Measurements from ENCODE around the gene CRNN. TPM values are rescaled to one million over a fixed set of nuclear protein-coding genes. Genes with fewer than 3 reads are reported as not detected.

The CRNN gene
- polyA plus RNA-seq (ENCODE audit: insufficient read length in 4 of 4), result not detected

DNA sequence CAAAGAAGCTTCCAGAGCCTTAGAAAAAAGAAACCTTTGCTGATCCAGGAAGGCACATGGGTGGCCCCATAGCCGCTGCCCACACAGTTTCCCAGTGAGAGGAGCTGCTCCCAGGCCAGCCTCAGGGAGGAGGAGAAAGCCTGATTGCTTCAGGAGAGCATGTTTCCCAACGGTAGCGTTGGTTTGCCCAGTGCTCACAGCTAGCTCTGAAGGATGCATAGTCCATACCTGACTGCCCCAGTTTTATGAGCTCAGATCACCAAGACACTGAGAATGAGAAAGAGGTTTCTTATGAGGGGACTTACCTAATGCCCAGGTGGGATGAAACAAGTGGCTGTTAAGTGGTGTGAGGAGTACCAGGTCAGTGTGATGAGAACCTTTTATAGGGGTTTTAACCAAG is at the start of gene CRNN:
CRNN (minus strand) TSS at position 355 of the 400 bp plus-strand sequence. CDS start 2,030 bp downstream, outside the sequence.
- no peak for DNase-seq (ENCODE audit: low read depth in 4 of 4, low spot score in 3 of 4)

DNA sequence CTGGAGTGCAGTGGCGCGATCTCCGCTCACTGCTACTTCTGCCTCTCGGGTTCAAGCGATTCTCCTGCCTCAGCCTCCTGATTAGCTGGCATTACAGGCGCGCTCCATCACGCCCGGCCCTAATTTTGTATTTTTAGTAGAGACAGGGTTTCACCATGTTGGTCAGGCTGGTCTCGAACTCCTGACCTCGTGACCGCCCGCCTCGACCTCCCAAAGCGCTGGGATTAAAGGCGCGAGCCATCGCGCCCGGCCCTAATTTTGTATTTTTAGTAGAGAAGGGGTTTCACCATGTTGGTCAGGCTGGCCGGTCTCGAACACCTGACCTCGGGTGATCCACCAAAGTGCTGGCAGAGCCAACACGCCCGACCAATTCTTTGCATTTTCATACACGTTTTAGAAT is 48.6 kb upstream of the CRNN start:
- DNase-seq (ENCODE audit: low read depth in 4 of 4, low spot score in 3 of 4), result no peak

DNA sequence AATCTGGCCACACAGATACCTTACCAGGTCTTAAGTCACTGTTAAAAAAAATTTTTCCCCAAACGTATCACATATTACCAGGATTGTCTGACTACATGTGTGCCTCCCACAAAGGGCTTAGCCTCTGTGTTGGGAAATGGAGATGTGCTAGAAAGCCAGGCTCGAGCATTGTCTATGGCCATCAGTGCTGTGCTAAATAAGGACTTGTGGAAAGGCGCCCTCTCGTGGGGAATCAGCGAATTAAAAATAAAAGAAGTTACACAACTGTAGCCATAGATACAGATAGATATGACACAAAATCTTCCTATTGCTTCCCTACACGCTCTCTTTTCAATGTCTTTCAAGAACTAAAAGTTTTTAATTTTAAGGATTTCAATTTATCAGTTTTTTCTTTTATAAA is 47.5 kb upstream of the CRNN start:
- DNase-seq (ENCODE audit: low read depth in 4 of 4, low spot score in 3 of 4), result no peak

DNA sequence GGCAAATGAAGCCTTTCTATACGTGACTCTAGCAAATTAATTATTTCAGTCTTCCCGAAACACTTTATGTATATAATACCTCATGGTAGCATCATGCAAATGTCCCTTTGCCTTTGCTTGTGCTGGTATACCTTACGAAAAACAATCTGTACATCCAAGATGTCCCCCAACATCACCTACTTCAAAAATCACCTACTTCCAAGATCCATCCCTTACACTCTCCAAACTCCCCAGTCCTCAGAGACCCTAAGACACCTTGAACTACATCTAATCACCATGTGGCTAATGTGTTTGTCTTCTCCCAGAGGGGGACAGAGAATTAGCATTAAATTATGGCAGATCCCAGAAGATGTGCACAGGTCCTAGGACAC is 46.5 kb upstream of the CRNN start:
- DNase-seq (ENCODE audit: low read depth in 4 of 4, low spot score in 3 of 4), result no peak

DNA sequence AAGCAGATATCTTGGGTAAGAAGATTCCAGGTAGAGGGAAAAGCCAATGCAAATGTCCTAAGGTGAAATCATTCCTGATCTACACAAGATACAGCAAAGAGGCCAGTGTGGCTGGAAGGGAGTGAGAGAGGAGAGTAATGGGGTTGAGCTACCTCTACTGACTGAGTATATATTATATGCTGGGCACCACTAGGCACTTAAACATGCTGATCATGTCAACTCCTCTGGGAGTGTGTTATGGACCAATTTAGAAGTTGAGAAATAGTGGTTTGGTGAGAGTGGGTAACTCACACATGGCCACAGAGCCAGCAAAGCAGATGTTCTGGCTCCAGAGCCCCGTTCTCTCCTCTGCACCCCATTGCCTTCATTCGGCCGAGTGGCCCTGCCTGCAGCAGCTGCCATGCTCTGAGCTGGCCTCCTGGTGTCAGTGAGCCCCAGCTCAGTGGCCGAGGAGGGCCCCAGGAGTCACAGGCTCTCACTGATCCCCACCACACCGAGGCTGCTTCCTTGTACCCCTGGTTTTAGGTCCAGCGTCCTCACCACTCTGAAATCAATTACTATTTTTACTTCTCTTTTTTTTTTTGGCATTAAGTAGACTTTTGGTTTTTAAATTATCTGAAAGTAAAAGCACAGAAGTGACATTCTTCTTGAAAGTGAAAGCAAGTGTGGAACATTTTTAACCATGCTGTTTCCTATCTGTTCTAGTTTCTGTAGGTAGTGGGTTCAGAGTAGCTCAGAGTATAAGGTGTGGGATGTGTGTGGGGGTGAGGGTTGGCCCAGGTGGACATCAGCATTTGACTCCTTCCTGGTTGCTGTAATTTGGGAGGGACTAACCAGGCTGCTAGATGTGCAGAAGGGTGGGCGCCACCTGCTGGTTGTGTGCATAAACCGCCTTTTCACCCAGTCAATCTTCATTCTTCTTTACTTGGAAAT is 45.8 kb upstream of the CRNN start:
- DNase-seq (ENCODE audit: low read depth in 4 of 4, low spot score in 3 of 4), result peak in 2 of 4 donors; percentile 25 to 44

DNA sequence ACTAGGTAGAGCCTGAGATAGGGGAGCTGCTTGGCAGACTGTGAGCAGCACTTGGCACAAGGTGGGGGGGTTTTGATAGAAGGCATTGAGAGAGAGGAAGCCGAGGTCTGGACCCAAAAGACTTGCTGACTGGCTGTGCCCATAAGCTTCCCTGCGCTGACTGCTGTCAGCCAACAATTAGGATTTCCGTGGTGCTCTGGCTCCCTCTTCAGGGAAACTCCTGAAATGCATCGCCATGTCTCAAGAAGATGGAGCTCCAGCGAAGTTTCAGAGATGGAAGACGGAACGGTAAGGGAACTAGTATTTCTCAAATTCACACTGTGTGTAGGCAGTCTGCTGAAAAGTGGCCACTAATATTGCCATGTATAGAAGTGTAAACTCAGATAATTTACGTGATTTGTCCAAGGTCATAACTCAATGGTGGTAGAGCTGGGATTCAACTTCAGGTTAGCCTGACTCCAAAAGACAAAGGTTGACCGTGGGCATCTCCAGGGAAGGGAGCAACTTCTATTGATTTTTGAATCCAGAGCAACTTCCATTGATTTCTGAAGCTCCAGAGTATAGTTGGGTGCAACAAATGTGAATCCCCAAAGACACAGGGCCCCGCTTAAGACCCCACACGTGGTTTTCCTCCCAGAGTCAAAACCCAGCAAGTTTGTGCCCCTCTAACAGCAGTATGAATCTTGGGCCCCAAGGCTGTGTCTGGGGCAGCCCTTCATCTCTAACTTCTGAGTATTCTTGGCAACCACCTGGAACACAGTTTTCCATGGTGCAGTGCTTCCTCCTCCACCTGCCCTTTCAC is 44.5 kb upstream of the CRNN start:
- peak; percentile 56 to 74 (median 68) for DNase-seq (ENCODE audit: low read depth in 4 of 4, low spot score in 3 of 4)

DNA sequence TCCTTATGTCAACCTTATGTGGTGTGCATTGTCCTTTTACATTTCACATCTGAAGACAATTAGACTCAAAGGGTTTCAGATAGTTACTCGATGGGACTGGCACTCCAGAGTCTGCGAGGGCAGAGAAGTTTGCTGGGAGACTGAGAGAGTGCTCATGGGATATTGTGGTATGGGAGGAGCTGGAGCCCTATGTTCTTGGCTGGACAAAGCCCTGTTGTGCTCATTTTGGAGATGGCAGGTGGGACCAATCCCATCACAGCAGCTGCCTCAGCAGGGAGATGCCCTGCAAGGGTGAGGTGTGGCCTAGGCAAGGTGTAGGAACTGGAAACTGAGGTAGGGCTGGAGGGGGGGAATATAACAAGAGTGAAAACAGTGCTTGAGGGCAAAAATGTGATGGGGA is 43.5 kb upstream of the CRNN start:
- no peak for DNase-seq (ENCODE audit: low read depth in 4 of 4, low spot score in 3 of 4)

DNA sequence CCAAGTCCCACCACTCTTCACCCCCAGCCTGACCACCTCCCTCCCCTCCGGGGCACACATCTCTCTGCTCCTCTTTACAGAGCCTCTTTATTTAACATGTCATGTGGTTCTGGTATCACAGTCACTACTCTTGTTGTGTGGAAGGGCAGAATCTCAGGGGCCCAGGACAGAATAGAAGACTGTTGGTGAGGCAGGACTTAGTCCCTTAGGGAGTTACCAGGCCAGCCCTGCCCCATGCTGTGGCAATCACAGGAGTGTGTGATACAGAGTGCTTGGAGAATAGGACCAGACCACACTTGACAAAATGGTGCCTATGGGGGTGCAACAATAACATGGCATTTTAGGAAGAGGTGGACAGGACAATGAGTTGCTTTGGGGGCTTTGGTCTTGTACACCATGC is 43.0 kb upstream of the CRNN start:
- DNase-seq (ENCODE audit: low read depth in 4 of 4, low spot score in 3 of 4), result no peak

DNA sequence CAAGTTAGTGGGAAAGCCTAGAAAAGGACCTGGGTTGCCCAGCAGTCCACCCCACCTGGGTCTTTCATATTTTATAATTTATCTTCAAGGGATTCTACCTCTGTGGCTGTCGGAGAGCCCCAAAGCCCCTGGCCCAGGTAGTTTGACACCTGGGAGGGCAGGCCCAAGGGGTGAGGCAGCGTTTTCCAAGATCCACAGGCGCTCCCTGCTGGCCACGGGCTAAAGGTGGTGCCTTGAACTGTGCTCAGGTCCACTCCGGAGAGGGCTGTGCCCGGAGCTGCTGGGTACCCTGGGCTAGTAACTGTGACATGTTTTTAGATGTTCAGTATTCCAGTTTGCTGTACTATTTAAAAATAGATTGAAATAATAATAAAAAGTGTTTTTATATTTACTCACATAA is 37.2 kb upstream of the CRNN start:
- no peak for DNase-seq (ENCODE audit: low read depth in 4 of 4, low spot score in 3 of 4)

DNA sequence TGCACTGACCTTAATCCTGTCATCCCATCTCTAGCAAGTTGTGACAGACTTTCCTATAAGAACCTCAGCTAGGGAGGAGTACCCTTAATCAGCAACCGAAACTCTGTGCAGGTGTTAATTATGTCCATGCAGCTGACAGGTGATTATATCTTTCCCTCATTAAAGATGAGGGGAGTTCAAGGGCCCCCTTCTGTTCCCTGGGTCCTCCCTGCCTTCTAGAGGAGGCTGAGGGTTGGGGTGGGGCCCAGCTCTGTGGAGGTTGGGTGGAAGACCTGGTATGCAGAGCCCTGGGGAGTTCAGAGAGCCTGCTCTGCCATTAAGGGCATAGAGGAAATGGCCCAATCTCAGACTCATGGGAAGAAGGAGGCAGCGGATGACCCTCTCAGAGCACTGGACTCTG is 35.6 kb upstream of the CRNN start:
- DNase-seq (ENCODE audit: low read depth in 4 of 4, low spot score in 3 of 4), result no peak

DNA sequence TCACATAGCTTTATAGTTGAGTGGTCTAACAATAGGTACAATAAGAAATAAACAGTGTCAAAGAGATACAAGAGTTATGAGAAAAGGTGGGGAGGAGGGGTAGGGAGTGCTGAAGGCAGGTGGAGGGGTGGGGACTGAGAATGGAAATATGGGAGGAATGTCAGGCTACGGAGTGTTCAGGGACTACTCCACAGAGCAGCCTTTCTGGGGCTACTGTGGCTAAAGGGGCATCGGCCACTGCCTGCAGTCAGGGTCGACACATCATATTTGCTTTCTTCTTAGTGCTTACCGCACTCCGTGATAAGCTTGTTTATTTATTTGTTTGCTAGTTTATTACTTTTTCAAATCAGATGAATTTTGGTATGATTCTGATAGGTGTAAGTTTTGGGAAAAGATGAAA is 34.4 kb upstream of the CRNN start:
- no peak for DNase-seq (ENCODE audit: low read depth in 4 of 4, low spot score in 3 of 4)

DNA sequence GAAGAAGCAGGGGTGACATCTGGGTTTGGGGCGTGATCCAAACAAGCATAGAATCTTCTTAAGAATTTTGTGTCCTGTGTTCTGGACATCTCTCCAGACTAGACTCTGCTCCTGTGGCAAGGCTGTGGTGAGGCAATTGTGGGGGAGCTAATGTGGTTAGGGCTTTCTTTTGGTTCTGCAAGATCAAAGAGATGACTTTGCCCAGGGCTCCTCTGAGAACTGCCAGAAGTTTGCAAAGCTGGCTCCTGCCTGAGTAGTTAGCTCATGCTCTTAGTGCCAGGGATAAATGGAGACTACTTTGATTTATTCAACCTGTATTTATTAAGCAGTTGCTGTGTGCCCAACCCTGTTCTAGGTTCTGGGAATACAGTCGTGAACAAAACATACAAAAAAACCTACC is 34.0 kb upstream of the CRNN start:
- no peak for DNase-seq (ENCODE audit: low read depth in 4 of 4, low spot score in 3 of 4)

DNA sequence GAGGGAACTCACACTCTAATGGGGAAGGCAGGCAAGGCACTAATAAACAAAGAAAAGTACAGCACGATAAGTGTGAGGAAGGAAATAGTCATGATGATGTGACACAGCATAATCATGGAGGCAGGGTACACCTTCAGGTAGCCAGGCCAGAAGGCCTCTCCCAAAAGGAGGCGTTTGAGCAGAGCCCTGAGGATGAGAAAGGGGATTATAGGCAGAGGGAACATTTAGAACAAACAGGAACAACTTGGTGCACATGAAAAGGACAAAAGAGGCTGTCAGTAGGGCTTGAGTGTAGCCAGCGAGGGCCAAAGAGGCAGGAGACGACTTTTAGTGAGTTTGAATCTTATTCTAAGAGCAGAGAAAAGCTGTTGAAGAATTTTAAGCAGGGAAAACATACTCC is 33.4 kb upstream of the CRNN start:
- DNase-seq (ENCODE audit: low read depth in 4 of 4, low spot score in 3 of 4), result no peak

DNA sequence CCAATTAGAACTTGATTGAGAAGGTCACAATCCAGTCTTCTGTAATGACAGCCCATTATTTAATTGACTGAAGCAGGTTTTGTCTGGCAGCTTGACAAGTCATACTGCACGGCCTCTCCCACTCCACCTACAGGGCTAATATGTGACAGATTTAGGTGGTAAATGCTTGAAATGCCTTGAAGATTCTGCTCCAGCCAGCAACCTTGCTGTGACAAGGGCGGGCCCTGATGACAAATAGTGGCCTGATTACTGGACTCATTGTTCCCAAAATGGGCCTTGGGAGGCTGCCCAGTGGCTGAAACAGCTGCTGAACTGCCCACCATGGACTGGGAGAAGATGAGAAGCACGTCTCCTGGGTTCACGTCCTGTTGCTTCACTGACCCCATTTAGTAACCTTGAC is 30.0 kb upstream of the CRNN start:
- no peak for DNase-seq (ENCODE audit: low read depth in 4 of 4, low spot score in 3 of 4)

DNA sequence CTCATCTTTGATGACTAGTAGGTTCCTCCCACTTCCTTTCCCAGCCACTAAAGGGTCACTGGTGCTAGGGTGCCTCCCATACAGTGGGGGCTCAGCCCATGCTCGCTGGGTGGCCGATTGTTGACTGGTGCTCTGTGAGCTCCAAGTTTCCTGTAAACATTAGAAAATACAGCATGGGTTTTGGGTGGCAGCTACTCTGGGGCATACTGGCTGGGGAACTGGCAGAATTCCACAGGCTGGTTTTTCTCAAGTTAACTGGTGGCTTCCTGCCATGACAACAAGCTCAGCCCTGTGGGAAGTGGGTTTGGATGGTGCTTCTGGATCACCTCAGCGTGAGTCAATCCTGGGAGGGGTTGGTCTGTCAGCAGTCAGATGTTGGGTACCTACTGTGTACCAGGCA is 28.7 kb upstream of the CRNN start:
- peak in 1 of 4 donors; percentile 13 for DNase-seq (ENCODE audit: low read depth in 4 of 4, low spot score in 3 of 4)

DNA sequence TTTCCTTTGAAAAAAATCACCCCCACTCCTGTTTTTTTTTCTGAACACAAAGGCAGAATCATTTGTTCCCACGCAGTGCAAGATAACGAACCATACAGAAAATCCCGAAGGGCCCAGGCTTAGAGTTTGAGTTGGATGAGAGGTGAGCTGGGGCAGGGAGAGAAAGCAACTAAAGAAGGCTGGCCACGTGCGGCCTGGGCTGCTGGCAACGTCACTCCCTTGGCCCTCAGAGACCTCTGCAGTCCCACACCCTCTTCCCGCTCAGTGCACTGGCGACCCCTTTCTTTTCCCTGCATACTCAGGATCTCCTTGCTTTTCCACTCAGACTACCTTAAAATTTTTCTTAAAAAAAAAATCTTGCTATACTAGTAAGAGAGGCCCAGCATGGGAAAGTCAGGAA is 28.2 kb upstream of the CRNN start:
- peak in 1 of 4 donors; percentile 23 for DNase-seq (ENCODE audit: low read depth in 4 of 4, low spot score in 3 of 4)

DNA sequence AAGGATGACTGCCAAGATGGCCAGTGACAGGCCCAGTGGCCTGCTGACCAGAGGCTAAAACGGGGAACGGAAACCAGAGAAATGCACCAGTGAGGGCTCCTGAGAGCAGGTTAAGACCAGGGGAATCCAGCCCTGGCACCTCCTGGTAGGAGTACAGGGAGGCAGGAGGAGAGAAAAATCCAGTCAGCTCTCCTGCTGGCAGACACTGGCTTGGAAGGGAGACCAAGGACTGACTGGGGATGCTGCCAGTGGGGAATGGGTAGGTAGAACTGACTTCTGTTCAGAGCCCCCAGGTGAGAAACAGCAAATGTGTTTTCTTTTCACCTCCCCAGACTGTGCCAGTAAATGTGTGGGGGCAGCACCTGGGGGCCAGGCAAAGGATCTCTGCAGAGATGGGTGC is 27.7 kb upstream of the CRNN start:
- DNase-seq (ENCODE audit: low read depth in 4 of 4, low spot score in 3 of 4), result no peak

DNA sequence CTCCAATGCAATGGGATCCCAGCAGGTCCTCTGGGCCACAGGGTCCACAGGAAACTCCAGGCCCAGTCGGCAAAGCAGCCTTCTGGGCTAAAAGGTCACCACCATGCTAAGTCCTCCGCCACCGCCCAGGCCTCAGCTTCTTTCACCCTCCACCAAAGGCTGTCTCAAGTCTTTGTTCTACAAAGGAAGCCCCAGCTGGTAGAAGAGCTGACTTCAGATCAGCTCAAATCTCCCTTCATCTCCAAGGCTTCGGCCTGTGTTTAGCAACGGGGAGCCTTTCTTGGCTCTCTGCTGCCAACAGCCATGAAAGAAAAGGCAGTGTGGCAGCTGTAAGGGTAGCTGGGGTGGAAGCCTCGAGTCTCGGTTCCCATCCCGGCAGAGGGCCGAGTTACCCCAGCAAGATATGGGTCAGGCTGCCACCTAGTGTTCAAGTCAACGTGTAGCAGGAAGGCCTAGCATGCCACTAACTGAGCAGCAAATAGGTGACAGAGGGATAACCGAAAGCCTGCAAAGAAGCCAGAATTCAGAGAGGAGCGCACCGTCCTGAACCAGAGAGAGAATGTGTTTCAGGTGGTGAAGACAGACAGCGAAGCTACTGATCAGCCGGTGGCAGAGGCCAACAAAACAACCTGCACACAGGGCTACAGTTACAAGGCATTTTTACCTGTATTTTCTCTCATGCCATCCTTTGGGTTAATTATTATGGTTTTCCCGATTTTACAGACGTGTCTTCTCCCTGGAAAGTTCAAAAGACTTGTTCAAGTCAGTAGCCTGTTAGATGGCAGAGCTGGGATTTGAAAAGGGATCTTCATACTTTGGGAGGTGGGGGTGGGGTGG is 26.8 kb upstream of the CRNN start:
- peak; percentile 45 to 58 (median 46) for DNase-seq (ENCODE audit: low read depth in 4 of 4, low spot score in 3 of 4)

DNA sequence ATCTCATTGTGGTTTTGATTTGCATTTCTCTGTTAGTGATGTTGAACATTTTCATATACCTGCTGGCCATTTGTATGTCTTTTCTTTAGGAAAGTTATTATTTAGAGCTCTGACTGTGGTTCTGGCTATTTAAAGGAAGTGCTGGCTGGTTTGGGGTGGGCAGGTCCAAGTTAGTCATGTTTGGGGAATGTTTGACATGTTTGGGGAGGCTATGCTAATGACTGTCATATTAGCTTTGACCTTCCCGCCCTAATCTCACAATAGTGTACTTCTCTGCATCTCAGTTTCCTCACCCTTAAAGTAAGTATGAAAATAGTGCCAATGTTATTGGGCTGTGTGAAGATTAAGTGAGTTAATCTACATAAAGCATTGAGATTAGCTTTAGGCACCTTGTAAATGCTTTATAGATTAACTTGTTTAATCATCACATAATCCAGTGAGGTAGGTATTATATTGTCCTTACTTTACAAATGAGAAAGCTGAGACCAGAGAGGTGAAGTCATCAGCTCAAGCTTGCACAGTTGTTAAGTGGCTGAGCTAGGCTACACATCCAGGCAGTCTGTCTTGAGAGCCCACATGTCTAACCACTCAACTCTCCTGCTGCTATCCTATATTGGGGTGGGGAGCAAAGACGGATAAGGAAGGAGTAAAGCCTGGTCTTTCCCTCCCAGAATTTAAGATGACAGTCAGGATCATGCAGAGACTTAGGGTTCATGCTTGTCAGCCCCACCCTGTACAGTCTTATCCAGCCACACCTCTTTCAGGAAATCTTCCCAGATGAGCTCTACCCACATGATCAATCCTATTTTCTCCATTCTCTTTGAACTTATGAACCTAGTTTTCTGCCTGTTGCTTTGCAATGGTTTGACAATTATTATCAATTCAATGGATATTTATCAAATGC is 22.8 kb upstream of the CRNN start:
- DNase-seq (ENCODE audit: low read depth in 4 of 4, low spot score in 3 of 4), result no peak

DNA sequence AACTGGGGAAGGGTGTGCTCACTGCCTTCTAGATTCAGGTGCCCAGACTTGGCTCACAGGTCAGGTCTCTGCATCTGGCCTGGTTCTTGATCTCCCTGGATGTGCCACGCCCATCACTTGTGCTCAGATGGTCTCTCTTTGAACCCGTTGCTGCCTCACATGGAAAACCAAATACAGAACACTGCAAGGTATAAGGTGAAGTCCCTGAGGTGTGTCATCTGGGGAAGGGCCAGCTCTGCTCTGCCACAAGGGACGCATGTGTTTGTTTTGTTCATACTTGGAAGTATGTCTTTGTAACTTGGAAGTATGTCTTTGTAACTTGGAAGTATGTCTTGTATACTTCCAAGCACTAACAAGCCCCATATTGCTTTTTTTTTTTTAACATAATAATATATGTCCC is 13.4 kb upstream of the CRNN start:
- no peak for DNase-seq (ENCODE audit: low read depth in 4 of 4, low spot score in 3 of 4)

Measured in right renal pelvis (tissue), 4 donors.